GM19468 (cell line): ENCODE results near the gene ADGRB3.

Experiments
- ATAC-seq: cut with Tn5 transposase; IDR thresholded peaks from one replicate; pipeline ENCODE4 v1.9.1; 2021; ENCODE audit warnings: mild to moderate bottlenecking, moderate library complexity, moderate number of reproducible peaks; ENCODE audit not compliant: unreplicated experiment; ENCODE audit errors: extremely low read depth

The ADGRB3 gene

GRCh38 chr6:69164564-69165229 is 529.6 kb downstream of the ADGRB3 start:
- no peak for ATAC-seq

- no peak for ATAC-seq
These were observed 544.6 kb downstream of the ADGRB3 start for GRCh38 chr6:69179681-69180080.

DNA sequence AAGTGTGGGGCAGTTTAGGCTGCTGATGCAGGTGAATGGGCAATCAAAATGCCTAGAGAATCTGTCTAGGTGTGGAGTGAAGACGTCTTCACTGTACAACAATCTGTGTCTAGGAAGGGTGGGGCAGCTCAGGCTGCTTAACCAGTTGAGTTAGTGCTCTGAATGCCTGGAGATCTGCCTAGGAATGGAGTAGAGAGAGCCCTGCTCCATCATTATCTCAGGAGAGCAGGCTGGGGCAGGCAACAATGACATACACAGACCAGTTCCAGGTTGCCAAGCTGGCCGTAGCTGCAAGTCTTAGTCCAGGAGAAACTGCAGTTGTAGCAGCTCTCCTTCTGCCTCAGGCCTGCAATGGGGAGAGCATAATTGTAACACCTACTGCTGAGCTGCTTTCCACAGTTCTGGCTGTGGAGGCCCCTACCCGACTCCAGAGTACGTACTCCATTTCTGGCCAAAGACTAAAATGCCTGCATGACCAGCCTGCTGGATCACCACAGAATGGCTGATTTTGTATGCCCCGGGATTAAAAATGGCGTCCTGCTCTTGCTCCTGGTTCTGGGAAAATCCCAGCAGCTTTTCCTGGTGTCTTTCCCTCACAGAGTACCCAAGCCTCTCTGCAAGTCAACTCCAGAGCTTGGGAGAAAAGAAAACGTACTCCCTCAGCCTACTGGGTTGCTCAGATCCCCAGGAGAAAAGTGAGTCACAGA is 545.4 kb downstream of the ADGRB3 start:
- no peak for ATAC-seq

GRCh38 chr6:69181964-69182363 is 546.9 kb downstream of the ADGRB3 start:
- no peak for ATAC-seq

GRCh38 chr6:69185276-69185675 is 550.2 kb downstream of the ADGRB3 start:
- no peak for ATAC-seq

- no peak for ATAC-seq
These were observed 567.7 kb downstream of the ADGRB3 start for GRCh38 chr6:69202768-69203167.

GRCh38 chr6:69216127-69216526 is 581.0 kb downstream of the ADGRB3 start:
- no peak for ATAC-seq

DNA sequence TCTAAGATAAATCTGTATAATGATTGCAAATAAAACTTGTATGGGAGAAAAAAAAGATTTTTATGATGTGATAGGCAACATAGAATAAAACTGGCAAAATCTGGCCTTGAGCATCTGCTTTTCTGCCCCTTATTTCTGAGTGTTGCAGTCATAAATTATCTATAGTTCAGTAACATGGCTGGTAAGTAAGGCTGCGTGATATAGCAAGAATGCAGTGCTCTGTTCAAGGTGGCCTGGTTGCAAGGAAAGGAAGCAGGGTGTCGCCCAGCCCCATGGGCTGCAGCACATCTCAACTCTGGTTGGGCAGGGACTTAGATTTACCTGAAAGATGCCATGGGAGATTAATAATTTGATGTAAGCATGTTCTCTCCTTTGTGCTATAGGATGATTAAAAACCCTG is 582.3 kb downstream of the ADGRB3 start:
- no peak for ATAC-seq

- no peak for ATAC-seq
These were observed 585.3 kb downstream of the ADGRB3 start for GRCh38 chr6:69220375-69220774.

DNA sequence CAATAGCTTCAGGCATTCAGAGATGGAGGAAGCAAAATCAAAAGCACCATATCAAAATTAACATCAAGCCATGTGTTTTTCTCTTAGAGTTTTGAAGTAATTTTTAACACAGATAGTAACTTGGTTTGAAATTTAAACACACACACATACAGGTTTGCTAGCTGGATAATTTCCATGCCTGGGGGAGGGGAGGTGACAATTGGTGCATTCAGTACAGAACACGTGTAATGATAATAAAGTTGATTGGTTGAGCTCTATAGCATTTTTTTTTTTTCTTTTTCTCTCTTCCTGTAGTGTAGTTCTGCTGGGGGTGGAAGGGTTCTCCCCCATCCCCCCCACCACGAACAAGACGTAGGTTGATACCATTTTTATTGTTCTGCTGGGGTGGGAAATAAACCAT is 596.9 kb downstream of the ADGRB3 start:
- no peak for ATAC-seq

DNA sequence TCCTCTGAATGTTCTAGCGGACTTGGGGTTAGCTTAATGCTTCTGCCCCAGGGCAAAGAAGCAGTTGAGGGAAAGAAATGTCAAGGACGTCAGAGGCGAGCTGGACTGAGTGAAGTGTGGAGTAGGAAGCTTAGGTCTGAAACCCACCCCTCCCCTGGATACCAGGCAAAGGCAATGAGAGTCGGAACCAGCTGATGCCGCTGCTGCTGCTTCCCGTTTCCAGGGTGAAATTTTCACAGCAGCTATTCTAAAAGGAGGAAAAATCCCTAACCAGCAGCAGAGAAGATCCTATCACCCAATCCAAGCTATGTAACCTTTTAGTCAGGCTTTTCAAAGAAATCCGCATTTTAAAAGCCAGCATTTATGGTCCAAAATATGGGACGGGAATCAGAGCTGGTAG is 597.4 kb downstream of the ADGRB3 start:
- ATAC-seq: no peak

DNA sequence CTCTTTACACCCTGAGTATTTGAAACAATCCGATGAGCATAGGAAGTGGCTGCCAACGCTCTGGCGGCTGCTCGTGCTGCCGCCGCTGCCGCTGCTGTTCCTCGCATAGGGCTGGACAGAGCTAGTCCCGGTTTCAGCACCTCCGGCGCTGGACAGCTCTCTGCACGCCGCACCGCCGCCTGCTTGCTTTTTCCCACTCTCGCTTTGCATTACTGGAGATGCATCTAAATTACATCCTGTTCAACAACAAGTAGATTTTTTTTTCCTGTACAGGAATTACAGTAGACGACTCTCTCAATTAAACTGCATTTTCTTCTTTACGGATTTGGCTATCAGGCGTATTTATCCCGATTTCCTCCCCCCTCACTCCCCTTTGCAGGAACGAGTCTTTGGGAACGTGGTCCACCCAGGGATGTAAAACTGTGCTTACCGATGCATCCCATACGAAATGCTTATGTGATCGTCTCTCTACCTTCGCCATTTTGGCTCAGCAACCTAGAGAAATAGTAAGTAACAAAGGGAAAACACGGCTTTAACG is 597.9 kb downstream of the ADGRB3 start:
- peak; percentile 72 for ATAC-seq

DNA sequence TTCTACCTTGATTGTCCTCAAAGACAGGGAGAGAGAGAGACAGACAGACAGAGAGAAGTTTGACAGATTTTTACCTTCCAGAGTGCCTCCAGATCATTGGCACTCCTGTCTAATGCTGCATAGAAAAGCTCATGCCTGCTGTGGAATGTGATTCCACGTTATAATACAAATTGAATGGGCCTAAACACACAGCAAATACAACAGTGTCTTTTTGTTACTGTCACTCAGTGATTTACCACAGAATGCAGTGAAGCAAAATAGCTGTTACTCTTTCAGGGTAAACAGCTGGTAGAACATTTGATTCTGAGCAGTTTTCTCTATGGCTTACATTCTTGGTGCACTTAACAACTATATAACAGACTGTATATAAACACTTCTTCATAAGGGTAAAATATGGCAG is 603.0 kb downstream of the ADGRB3 start:
- no peak for ATAC-seq

DNA sequence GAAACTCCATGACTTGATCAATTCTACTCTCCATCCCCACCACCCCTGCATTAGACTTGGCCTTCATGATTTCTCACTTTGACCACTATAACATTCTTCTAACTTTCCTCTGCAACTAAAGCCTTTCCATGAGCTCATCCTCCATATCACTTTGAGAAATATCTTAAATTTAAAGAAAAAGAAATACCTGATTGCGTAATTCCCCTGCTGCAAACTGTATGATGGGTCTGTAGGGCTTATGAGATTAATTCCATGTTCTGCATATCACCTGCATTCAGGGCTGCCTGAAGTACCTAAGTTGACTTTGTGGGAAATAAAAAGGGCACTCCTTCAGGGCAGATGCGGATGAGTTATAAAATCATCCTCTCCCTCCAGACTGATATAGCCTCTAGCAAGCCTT is 611.9 kb downstream of the ADGRB3 start:
- ATAC-seq: no peak

DNA sequence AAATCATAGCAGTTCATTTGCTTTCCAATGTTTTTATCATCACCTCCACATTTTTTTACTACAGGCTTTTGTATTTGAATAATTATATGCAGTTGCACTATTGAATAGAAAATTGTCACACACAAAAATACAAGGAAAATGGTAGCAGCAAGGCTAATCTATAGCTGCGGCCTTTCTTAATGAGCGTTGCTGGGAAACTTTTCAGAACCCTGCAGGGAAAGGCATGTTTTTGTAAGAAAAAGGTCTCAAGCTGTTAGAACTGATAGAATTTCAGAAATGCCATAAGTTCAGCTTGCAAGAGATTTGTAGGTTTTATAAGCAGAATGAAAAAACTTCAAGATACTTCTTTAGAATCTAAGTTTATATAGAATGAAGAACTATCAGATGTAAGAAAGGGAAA is 625.9 kb downstream of the ADGRB3 start:
- ATAC-seq: no peak

GRCh38 chr6:69263297-69263696 is 628.2 kb downstream of the ADGRB3 start:
- no peak for ATAC-seq

DNA sequence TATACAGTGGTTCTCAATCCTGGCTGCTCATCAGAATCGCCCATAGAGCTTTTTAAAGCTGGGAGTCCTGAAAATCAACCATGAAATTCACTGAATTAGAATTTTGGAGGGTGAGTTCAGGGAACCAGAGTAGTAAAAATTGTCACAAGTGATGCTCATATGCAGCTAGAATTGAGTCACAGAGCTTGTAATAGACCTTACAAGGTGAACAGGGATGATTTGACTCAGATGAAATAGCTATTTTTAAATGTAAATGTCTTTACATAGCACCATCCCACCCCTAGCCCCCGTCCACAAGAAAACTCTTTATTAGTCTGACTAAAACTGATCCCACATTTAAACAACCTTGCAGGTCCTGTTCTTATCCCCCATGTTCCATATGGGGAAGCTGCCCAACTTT is 630.0 kb downstream of the ADGRB3 start:
- no peak for ATAC-seq

GRCh38 chr6:69265706-69266105 is 630.6 kb downstream of the ADGRB3 start:
- no peak for ATAC-seq

DNA sequence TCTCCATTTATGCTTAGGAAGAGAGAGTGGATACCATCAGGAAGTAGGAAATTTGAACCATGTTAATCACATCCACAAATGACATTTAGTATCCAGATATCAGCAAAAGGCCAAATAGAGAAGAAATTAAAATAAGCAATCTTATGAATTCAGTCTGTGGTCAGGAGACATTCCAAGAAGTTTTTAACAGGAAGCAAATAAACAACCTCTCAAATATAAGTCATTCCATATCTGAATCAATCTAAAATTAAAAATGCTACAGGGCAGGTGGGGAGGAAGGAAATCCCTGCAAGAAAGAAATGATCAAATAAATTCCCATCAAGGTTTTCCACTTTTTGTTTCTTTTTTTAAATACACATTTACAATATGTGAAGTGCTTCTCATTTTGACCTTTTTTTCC is 641.1 kb downstream of the ADGRB3 start:
- ATAC-seq: no peak

DNA sequence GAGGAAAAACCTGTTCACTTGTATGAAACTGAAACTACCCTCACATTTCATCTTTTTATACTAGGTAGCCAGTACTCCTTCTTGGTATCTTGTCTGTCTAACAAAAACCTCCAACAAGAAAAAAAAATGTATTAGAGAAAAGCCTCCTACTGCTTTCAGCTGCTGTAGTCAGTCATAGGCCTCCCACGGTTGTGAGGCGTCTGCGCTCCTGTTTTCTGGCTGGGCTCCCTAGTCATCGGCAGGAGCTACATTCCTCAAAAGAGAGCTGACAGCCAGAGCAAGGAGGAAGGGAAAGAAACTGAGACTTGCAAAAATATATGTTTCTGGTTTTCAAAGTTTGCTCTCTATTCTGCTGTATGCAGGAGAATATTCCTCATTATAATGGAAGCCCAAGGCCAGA is 644.7 kb downstream of the ADGRB3 start:
- ATAC-seq: no peak

DNA sequence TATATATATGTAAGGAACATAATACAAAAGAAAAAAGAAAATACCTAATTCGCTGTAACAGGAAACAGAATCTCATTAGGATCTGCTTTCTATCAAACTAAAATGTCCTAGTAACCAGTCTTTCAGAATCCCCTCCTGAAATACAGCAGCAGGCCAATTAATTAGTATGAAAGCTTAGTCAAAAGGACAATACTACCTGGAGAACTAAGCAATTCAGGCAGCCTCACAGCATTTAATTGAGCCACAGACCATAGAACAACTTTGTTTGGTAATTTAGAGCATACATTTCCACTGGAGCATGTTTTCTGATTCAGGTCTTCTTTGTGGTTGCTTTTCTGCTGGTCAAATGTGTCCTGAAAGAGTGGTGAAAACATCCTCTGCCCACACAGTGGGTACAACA is 645.8 kb downstream of the ADGRB3 start:
- no peak for ATAC-seq
